ENCODE measurements around the gene COL27A1. TPM values are rescaled to one million over a fixed set of nuclear protein-coding genes. Genes with fewer than 3 reads are reported as not detected.

The COL27A1 gene
- total and polyA plus RNA-seq, 2 donors from 2014 or later: 13.6 to 45.6 TPM

GRCh38 chr9:114149181-114149580 is 6.2 kb upstream of the COL27A1 start:
- H3K4me1 ChIP-seq (ENCODE audit: control insufficient read depth in 2 of 3, insufficient read depth in 2 of 3, low read depth in 1 of 3, low read length in 3 of 3): peaks cover 0 to 3% (median 0%) of the 10 kb centered on the region in 3 donors
- H3K9me3 ChIP-seq (ENCODE audit: control insufficient read depth in 2 of 3, insufficient read depth in 1 of 3, low read length in 3 of 3): no peaks in the 10 kb centered on the region
- TF ChIP-seq, protein P1, sequence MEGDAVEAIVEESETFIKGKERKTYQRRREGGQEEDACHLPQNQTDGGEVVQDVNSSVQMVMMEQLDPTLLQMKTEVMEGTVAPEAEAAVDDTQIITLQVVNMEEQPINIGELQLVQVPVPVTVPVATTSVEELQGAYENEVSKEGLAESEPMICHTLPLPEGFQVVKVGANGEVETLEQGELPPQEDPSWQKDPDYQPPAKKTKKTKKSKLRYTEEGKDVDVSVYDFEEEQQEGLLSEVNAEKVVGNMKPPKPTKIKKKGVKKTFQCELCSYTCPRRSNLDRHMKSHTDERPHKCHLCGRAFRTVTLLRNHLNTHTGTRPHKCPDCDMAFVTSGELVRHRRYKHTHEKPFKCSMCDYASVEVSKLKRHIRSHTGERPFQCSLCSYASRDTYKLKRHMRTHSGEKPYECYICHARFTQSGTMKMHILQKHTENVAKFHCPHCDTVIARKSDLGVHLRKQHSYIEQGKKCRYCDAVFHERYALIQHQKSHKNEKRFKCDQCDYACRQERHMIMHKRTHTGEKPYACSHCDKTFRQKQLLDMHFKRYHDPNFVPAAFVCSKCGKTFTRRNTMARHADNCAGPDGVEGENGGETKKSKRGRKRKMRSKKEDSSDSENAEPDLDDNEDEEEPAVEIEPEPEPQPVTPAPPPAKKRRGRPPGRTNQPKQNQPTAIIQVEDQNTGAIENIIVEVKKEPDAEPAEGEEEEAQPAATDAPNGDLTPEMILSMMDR (IDR thresholded peaks at IDR 0.05; ENCODE audit: borderline replicate concordance, extremely low read depth, insufficient read depth): no peak
- H3K36me3 ChIP-seq (ENCODE audit: control insufficient read depth in 2 of 3, insufficient read depth in 3 of 3, low read length in 3 of 3): no peaks in the 10 kb centered on the region
- intact Hi-C loops (cut with DNase I): no loop called here
- DNase-seq (no peak), FAIRE-seq (no peak)
- H3K4me3 ChIP-seq (ENCODE audit: low read length in 3 of 3): no peak overlapping the region
- H3K27me3 ChIP-seq (ENCODE audit: control insufficient read depth, insufficient read depth, low read length): no peaks in the 10 kb centered on the region
- H3K27ac ChIP-seq (ENCODE audit: low read depth in 2 of 2, low read length in 2 of 2): no peak overlapping the region
- H3K9ac ChIP-seq (ENCODE audit: low read length in 3 of 3): no peak overlapping the region

- intact Hi-C loops (cut with DNase I): no loop called here
- FAIRE-seq (no peak), DNase-seq (no peak)
- TF ChIP-seq, protein P1 (IDR thresholded peaks at IDR 0.05; ENCODE audit: borderline replicate concordance, extremely low read depth, insufficient read depth): no peak
- no peaks in the 10 kb centered on the region for H3K27me3 ChIP-seq (ENCODE audit: control insufficient read depth, insufficient read depth, low read length)
- H3K36me3 ChIP-seq (ENCODE audit: control insufficient read depth in 2 of 3, insufficient read depth in 3 of 3, low read length in 3 of 3): no peaks in the 10 kb centered on the region
- H3K4me3 ChIP-seq (ENCODE audit: low read length in 3 of 3): no peak overlapping the region
- no peak overlapping the region for H3K9ac ChIP-seq (ENCODE audit: low read length in 3 of 3)
- no peak overlapping the region for H3K27ac ChIP-seq (ENCODE audit: low read depth in 2 of 2, low read length in 2 of 2)
- peaks cover 0 to 10% (median 0%) of the 10 kb centered on the region in 3 donors for H3K4me1 ChIP-seq (ENCODE audit: control insufficient read depth in 2 of 3, insufficient read depth in 2 of 3, low read depth in 1 of 3, low read length in 3 of 3)
- H3K9me3 ChIP-seq (ENCODE audit: control insufficient read depth in 2 of 3, insufficient read depth in 1 of 3, low read length in 3 of 3): no peaks in the 10 kb centered on the region
Measured at GRCh38 chr9:114149765-114150340, 5.5 kb upstream of the COL27A1 start.

GRCh38 chr9:114150608-114151007 is 4.7 kb upstream of the COL27A1 start:
- no peak for DNase-seq
- H3K4me1 ChIP-seq (ENCODE audit: control insufficient read depth in 2 of 3, insufficient read depth in 2 of 3, low read depth in 1 of 3, low read length in 3 of 3): peaks cover 0 to 10% (median 0%) of the 10 kb centered on the region in 3 donors
- no peak overlapping the region for H3K4me3 ChIP-seq (ENCODE audit: low read length in 3 of 3)
- no peaks in the 10 kb centered on the region for H3K9me3 ChIP-seq (ENCODE audit: control insufficient read depth in 2 of 3, insufficient read depth in 1 of 3, low read length in 3 of 3)
- no peak overlapping the region for H3K27ac ChIP-seq (ENCODE audit: low read depth in 2 of 2, low read length in 2 of 2)
- H3K36me3 ChIP-seq (ENCODE audit: control insufficient read depth in 2 of 3, insufficient read depth in 3 of 3, low read length in 3 of 3): no peaks in the 10 kb centered on the region
- intact Hi-C loops (cut with DNase I): no loop called here
- H3K27me3 ChIP-seq (ENCODE audit: control insufficient read depth, insufficient read depth, low read length): no peaks in the 10 kb centered on the region
- FAIRE-seq: no peak
- TF ChIP-seq, protein P1 (IDR thresholded peaks at IDR 0.05; ENCODE audit: borderline replicate concordance, extremely low read depth, insufficient read depth): no peak
- H3K9ac ChIP-seq (ENCODE audit: low read length in 3 of 3): no peak overlapping the region

All from kidney (tissue), 14 donors.